ENCODE data around the gene FIGN.

Gene FIGN

GRCh38 chr2:163773276-163773675, 37.5 kb upstream of the FIGN start:
- POLR2A ChIA-PET: no interaction called here
- no peak for TF ChIP-seq CTCF (IDR thresholded peaks at IDR 0.05; ENCODE audit: control extremely low read depth, extremely low read depth, low read depth, missing control alignments)
- CTCF ChIA-PET: no interaction called here
- DNase-seq (ENCODE audit: extremely low spot score): no peak

GRCh38 chr2:163771596-163771995, 35.8 kb upstream of the FIGN start:
- POLR2A ChIA-PET: no interaction called here
- TF ChIP-seq CTCF (IDR thresholded peaks at IDR 0.05; ENCODE audit: control extremely low read depth, extremely low read depth, low read depth, missing control alignments): no peak

GRCh38 chr2:163768881-163769695, 33.3 kb upstream of the FIGN start:
- TF ChIP-seq CTCF (IDR thresholded peaks at IDR 0.05; ENCODE audit: control extremely low read depth, extremely low read depth, low read depth, missing control alignments): no peak
- no peak for DNase-seq (ENCODE audit: extremely low spot score)
- POLR2A ChIA-PET: no interaction called here
- CTCF ChIA-PET: no interaction called here

More at GRCh38 chr2:163771596-163771995, 35.8 kb upstream of the FIGN start:
- CTCF ChIA-PET: no interaction called here
- no peak for DNase-seq (ENCODE audit: extremely low spot score)

GRCh38 chr2:163767097-163767496, 31.3 kb upstream of the FIGN start:
- DNase-seq (ENCODE audit: extremely low spot score): no peak
- CTCF ChIA-PET: no interaction called here
- POLR2A ChIA-PET: no interaction called here
- TF ChIP-seq CTCF (IDR thresholded peaks at IDR 0.05; ENCODE audit: control extremely low read depth, extremely low read depth, low read depth, missing control alignments): no peak

- ChIA-PET CTCF (no interaction called here), POLR2A (no interaction called here)
- no peak for DNase-seq (ENCODE audit: extremely low spot score)
- no peak for TF ChIP-seq CTCF (IDR thresholded peaks at IDR 0.05; ENCODE audit: control extremely low read depth, extremely low read depth, low read depth, missing control alignments)
Observed at GRCh38 chr2:163764566-163764965, 28.8 kb upstream of the FIGN start.

GRCh38 chr2:163759013-163759412, 23.2 kb upstream of the FIGN start:
- ChIA-PET POLR2A (no interaction called here), CTCF (no interaction called here)
- no peak for TF ChIP-seq CTCF (IDR thresholded peaks at IDR 0.05; ENCODE audit: control extremely low read depth, extremely low read depth, low read depth, missing control alignments)
- DNase-seq (ENCODE audit: extremely low spot score): no peak
